ENCODE results near the gene DDX5.
"Not testable (repeated sequence)": the region's sequence is repeated elsewhere in the genome, so short reads cannot be mapped to it uniquely, and the experiment has no call there.

DDX5 gene

GRCh38 chr17:64491034-64491860 is 14.8 kb downstream of the DDX5 start:
- DNase-seq: peak in 1 of 2 donors; percentile 62

- no peak for DNase-seq
These were observed 17.8 kb downstream of the DDX5 start for GRCh38 chr17:64488301-64488700.

GRCh38 chr17:64484380-64484779 is 21.7 kb downstream of the DDX5 start:
- no peak for DNase-seq

- DNase-seq: no peak
These were observed 25.1 kb downstream of the DDX5 start for GRCh38 chr17:64480951-64481350.

GRCh38 chr17:64477849-64478248 is 28.2 kb downstream of the DDX5 start:
- no peak for DNase-seq

- no peak for DNase-seq
These were observed 33.5 kb downstream of the DDX5 start for GRCh38 chr17:64472564-64472963.

GRCh38 chr17:64471440-64471839 is 34.6 kb downstream of the DDX5 start:
- DNase-seq: no peak

GRCh38 chr17:64470625-64471024 is 35.5 kb downstream of the DDX5 start:
- no peak for DNase-seq

- not testable (repeated sequence) for DNase-seq
These were observed 39.3 kb downstream of the DDX5 start for GRCh38 chr17:64466834-64467233.

GRCh38 chr17:64466019-64466735 is 39.9 kb downstream of the DDX5 start:
- DNase-seq: no peak

- DNase-seq: no peak
These were observed 44.3 kb downstream of the DDX5 start for GRCh38 chr17:64461788-64462187.

- no peak for DNase-seq
These were observed 45.1 kb downstream of the DDX5 start for GRCh38 chr17:64460955-64461354.

- DNase-seq: not testable (repeated sequence)
These were observed 46.3 kb downstream of the DDX5 start for GRCh38 chr17:64459818-64460217.

GRCh38 chr17:64459284-64459747 is 46.8 kb downstream of the DDX5 start:
- DNase-seq: no peak

GRCh38 chr17:64458756-64459155 is 47.3 kb downstream of the DDX5 start:
- DNase-seq: no peak

- no peak for DNase-seq
These were observed 48.9 kb downstream of the DDX5 start for GRCh38 chr17:64457156-64457555.

- DNase-seq: no peak
These were observed 49.9 kb downstream of the DDX5 start for GRCh38 chr17:64455993-64456885.

- no peak for DNase-seq
These were observed 56.5 kb downstream of the DDX5 start for GRCh38 chr17:64449545-64449944.

- DNase-seq: no peak
These were observed 57.2 kb downstream of the DDX5 start, which contains the start of gene MILR1 for GRCh38 chr17:64448665-64449512. MILR1 (plus strand) TSS chr17:64449115; CDS start chr17:64449169, 54 bp downstream.
